Astrocyte (in vitro differentiated cells and primary cell): Measurements from ENCODE around the gene SUSD6. TPM values are rescaled to one million over a fixed set of nuclear protein-coding genes. Genes with fewer than 3 reads are reported as not detected.

Experiments used
- DNase-seq: peaks from one replicate; pipeline ENCODE4 v3.0.0-alpha.2; 2010; ENCODE audit warnings: low read depth
- FAIRE-seq: peaks from 2 replicates; lab custom pipeline; 2011; peaks lifted over from hg19 to GRCh38; lab: Jason Lieb, UNC
- H2AFZ ChIP-seq: 2 replicates; pipeline ENCODE4 v1.6.0; 2012; ENCODE audit warnings: low read depth, low read length, inconsistent platforms
- H3K27ac ChIP-seq: 2 replicates; pipeline ENCODE4 v1.5.1; 2011; ENCODE audit warnings: low read depth, low read length, inconsistent platforms
- H3K27me3 ChIP-seq: 2 replicates; pipeline ENCODE4 v1.6.0; 2011; ENCODE audit warnings: low read length, inconsistent platforms; ENCODE audit not compliant: insufficient read depth
- H3K36me3 ChIP-seq: 2 replicates; pipeline ENCODE4 v1.5.1; 2011; ENCODE audit warnings: low read length, inconsistent platforms; ENCODE audit not compliant: insufficient read depth
- H3K4me1 ChIP-seq: 2 replicates; pipeline ENCODE4 v1.5.1; 2011; ENCODE audit warnings: low read length, inconsistent platforms; ENCODE audit not compliant: insufficient read depth
- H3K4me2 ChIP-seq: 2 replicates; pipeline ENCODE4 v1.6.0; 2012; ENCODE audit warnings: low read length, inconsistent platforms
- H3K4me3 ChIP-seq: 2 replicates; pipeline ENCODE4 v1.5.1; 2011; ENCODE audit warnings: low read depth, mild to moderate bottlenecking, low read length, inconsistent platforms; ENCODE audit not compliant: insufficient read depth
- H3K79me2 ChIP-seq: 2 replicates; pipeline ENCODE4 v1.6.0; 2012; ENCODE audit warnings: mild to moderate bottlenecking, low read length, inconsistent platforms; ENCODE audit not compliant: insufficient read depth
- H3K9ac ChIP-seq: 2 replicates; pipeline ENCODE4 v1.6.0; 2012; ENCODE audit warnings: mild to moderate bottlenecking, low read length, inconsistent platforms
- H3K9me3 ChIP-seq: 2 replicates; pipeline ENCODE4 v1.5.1; 2012; ENCODE audit warnings: low read depth, mild to moderate bottlenecking, low read length, inconsistent platforms; ENCODE audit not compliant: insufficient read depth
- H4K20me1 ChIP-seq: 2 replicates; pipeline ENCODE4 v1.6.0; 2012; ENCODE audit warnings: low read length, inconsistent platforms; ENCODE audit not compliant: insufficient read depth
- H3K27ac Mint-ChIP-seq: one replicate; pipeline ENCODE4 v1.8.0; 2021; ENCODE audit warnings: mild to moderate bottlenecking, mixed read lengths; ENCODE audit not compliant: unreplicated experiment
- H3K27me3 Mint-ChIP-seq: one replicate; pipeline ENCODE4 v1.8.0; 2021; ENCODE audit warnings: low read depth, mixed read lengths; ENCODE audit not compliant: unreplicated experiment
- H3K36me3 Mint-ChIP-seq: one replicate; pipeline ENCODE4 v1.8.0; 2021; ENCODE audit warnings: low read depth, mixed read lengths; ENCODE audit not compliant: unreplicated experiment
- H3K4me1 Mint-ChIP-seq: one replicate; pipeline ENCODE4 v1.8.0; 2021; ENCODE audit warnings: low read depth, mixed read lengths; ENCODE audit not compliant: unreplicated experiment
- H3K4me3 Mint-ChIP-seq: one replicate; pipeline ENCODE4 v1.8.0; 2021; ENCODE audit warnings: mild to moderate bottlenecking, moderate library complexity, mixed read lengths; ENCODE audit not compliant: unreplicated experiment
- H3K9me3 Mint-ChIP-seq: one replicate; pipeline ENCODE4 v1.8.0; 2021; ENCODE audit warnings: mild to moderate bottlenecking, mixed read lengths; ENCODE audit not compliant: unreplicated experiment
- CTCF ChIP-seq: IDR thresholded peaks from 2 replicates; pipeline ENCODE4 v1.5.1; 2011; ENCODE audit warnings: low read depth, mild to moderate bottlenecking, inconsistent platforms, low read length, moderate library complexity; ENCODE audit not compliant: insufficient read depth
- EZH2 ChIP-seq: IDR thresholded peaks from 2 replicates; pipeline ENCODE4 v1.6.1; 2012; ENCODE audit warnings: mild to moderate bottlenecking, low read length, inconsistent platforms; ENCODE audit not compliant: insufficient read depth
- total RNA-seq: library from RNA; stranded (reverse); gene quantifications from 2 replicates; pipeline ENCODE4 v1.2.1, GENCODE V29; 2021

SUSD6 gene
- total RNA-seq, 1 donor from 2014 or later = 25.6 TPM

- TF ChIP-seq CTCF = no peak
- TF ChIP-seq EZH2 = no peak
- Histone ChIP-seq H3K27ac (no peak overlapping the region), H3K36me3 (no peaks in the 10 kb centered on the region), H3K4me2 (no peak overlapping the region), H3K79me2 (peaks cover 57% of the 10 kb centered on the region), H4K20me1 (peaks cover 80% of the 10 kb centered on the region), H3K27me3 (no peaks in the 10 kb centered on the region), H3K4me1 (peaks cover 11% of the 10 kb centered on the region), H2AFZ (no peak overlapping the region), H3K4me3 (no peak overlapping the region), H3K9me3 (no peaks in the 10 kb centered on the region), H3K9ac (no peak overlapping the region)
- Mint-ChIP-seq H3K4me3 (no peak overlapping the region), H3K9me3 (no peaks in the 10 kb centered on the region), H3K36me3 (peaks cover 15% of the 10 kb centered on the region), H3K27me3 (no peaks in the 10 kb centered on the region), H3K4me1 (peaks cover 32% of the 10 kb centered on the region), H3K27ac (no peak overlapping the region)
- FAIRE-seq = no peak
- DNase-seq = no peak
These were observed 54.7 kb downstream of the SUSD6 start for GRCh38 chr14:69666112-69666511.

- H3K27ac Mint-ChIP-seq = peak overlapping the region; percentile 20
- Histone ChIP-seq H3K9me3 (no peaks in the 10 kb centered on the region), H4K20me1 (peaks cover 85% of the 10 kb centered on the region), H3K4me1 (peaks cover 11% of the 10 kb centered on the region), H3K4me2 (peak overlapping the region; percentile 25), H3K27ac (no peak overlapping the region), H3K79me2 (peaks cover 58% of the 10 kb centered on the region), H2AFZ (no peak overlapping the region), H3K4me3 (no peak overlapping the region), H3K27me3 (no peaks in the 10 kb centered on the region), H3K9ac (peak overlapping the region; percentile 13), H3K36me3 (no peaks in the 10 kb centered on the region)
- no peaks in the 10 kb centered on the region for H3K27me3 Mint-ChIP-seq
- H3K4me1 Mint-ChIP-seq = peaks cover 27% of the 10 kb centered on the region
- peak overlapping the region; percentile 7 for H3K4me3 Mint-ChIP-seq
- no peak for FAIRE-seq
- peaks cover 13% of the 10 kb centered on the region for H3K36me3 Mint-ChIP-seq
- DNase-seq = peak; percentile 82
- no peaks in the 10 kb centered on the region for H3K9me3 Mint-ChIP-seq
- TF ChIP-seq CTCF (no peak), EZH2 (no peak)
These were observed 55.4 kb downstream of the SUSD6 start for GRCh38 chr14:69666690-69667211.

- no peak for DNase-seq
- H3K4me2 ChIP-seq = no peak overlapping the region
- peaks cover 68% of the 10 kb centered on the region for H3K79me2 ChIP-seq
- peaks cover 86% of the 10 kb centered on the region for H4K20me1 ChIP-seq
- no peak overlapping the region for H3K4me3 Mint-ChIP-seq
- H3K27me3 Mint-ChIP-seq = no peaks in the 10 kb centered on the region
- H3K27ac ChIP-seq = no peak overlapping the region
- peak overlapping the region; percentile 67 for H3K27ac Mint-ChIP-seq
- H3K4me1 ChIP-seq = peaks cover 11% of the 10 kb centered on the region
- no peak overlapping the region for H2AFZ ChIP-seq
- H3K4me1 Mint-ChIP-seq = peaks cover 27% of the 10 kb centered on the region
- no peaks in the 10 kb centered on the region for H3K36me3 ChIP-seq
- no peaks in the 10 kb centered on the region for H3K9me3 ChIP-seq
- H3K4me3 ChIP-seq = no peak overlapping the region
- TF ChIP-seq EZH2 (no peak), CTCF (no peak)
- no peaks in the 10 kb centered on the region for H3K27me3 ChIP-seq
- no peaks in the 10 kb centered on the region for H3K9me3 Mint-ChIP-seq
- no peak overlapping the region for H3K9ac ChIP-seq
- H3K36me3 Mint-ChIP-seq = peaks cover 11% of the 10 kb centered on the region
- no peak for FAIRE-seq
These were observed 56.5 kb downstream of the SUSD6 start for GRCh38 chr14:69667938-69668335.
